Adrenal gland (tissue), 5 donors: Measurements from ENCODE around the gene SYCP2L.
"Not testable (repeated sequence)": the region's sequence is repeated elsewhere in the genome, so short reads cannot be mapped to it uniquely, and the experiment has no call there.

Source experiments
- CTCF ChIP-seq, 6 experiments: fragments of 450-650 bp in 4 of 6; fragments of 200-600 bp in 2 of 6; sonication (generic) in 1 of 6; IDR thresholded peaks; 1 replicate in 5 of 6; 2 replicates in 1 of 6; pipeline versions ENCODE4 v1.5.1 to v1.8.0; 2016 to 2021; ENCODE audit warnings: antibody characterized with exemption in 6 of 6, mild to moderate bottlenecking in 2 of 6, moderate library complexity in 1 of 6
- POLR2A ChIP-seq, 2 donors: fragments of 450-650 bp; IDR thresholded peaks; one replicate each; pipeline ENCODE4 v1.6.1; 2017; ENCODE audit warnings: antibody characterized with exemption in 2 of 2, mild to moderate bottlenecking in 2 of 2, moderate library complexity in 1 of 2
- donor health status: DM: no; HTN: no; CAD: no.

DNA sequence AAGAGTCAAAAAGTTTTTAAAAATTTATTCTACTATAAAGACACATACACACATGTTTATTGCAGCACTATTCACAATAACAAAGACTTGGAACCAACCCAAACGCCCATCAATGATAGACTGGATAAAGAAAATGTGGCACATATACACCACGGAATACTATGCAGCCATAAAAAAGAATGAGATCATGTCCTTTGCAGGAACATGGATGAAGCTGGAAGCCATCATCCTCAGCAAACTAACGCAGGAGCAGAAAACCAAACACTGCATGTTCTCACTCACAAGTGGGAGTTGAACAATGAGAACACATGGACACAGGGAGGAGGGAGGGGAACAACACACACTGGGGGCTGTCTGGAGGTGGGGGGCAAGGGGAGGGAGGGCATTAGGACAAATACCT lies 20.1 kb upstream of the SYCP2L start:
- not testable (repeated sequence) for TF ChIP-seq CTCF, POLR2A (IDR thresholded peaks at IDR 0.05)
